GM19099 (cell line): ENCODE results near the gene EFCAB14.

Experiments
- POLR2A ChIP-seq: IDR thresholded peaks from 3 replicates; pipeline ENCODE4 v1.6.1; 2011; ENCODE audit warnings: low read depth; ENCODE audit not compliant: insufficient read length; ENCODE audit errors: extremely low read depth

Gene EFCAB14

DNA sequence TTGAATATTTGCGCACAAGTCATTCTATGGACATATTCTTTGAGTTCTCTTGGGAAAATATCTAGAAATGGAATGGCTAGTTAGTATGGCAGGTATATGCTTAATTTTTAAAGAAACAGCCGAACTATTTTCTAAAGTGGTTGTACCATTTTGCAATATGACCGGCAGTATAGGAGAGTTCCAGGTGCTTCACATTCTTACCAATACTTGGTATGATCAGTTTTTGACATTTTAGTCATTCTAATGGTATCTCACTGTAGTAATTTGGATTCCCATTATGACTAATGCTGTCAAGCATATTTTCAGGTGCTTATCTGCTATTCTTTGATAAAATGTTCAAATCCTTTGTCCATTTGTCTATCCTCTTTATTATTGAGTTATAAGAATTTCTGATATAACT, 71.3 kb downstream of the EFCAB14 start:
- no peak for TF ChIP-seq POLR2A

DNA sequence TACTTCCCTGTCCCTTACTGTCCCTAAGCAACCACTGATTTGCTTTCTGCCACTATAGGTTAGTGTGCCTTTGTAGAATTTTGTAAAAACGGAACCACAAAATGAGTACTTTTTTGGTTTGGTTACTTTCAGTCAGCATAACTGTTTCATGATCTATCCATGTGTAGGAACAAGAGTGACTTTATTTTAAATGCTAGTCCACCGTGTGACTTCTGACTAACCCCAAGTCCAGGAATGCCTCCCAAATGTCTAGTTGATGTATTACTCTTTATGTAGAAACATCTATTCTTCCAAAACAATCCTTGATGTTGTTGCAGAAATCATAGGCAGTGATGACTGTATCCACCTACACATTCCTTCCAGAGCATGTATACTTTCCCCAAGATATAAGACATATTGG, 72.1 kb downstream of the EFCAB14 start:
- TF ChIP-seq POLR2A, result no peak

DNA sequence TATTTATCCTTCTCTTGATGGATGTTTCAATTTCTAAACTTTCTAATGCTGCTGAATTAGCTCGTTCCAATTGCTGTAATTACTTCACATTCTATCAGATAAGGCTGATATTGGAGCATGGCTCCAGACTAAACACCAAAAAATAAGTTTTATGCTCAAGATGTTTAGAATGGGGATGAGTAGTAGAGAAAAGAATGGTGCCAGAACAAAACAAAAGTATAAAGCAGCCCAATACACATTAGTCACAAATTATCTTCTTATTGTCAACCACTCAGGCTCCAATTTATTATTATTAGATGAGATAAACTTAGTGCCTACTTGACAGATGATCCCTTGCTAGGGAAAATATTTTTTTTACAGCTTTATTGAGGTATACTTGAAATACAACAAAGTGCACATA, 72.6 kb downstream of the EFCAB14 start:
- no peak for TF ChIP-seq POLR2A

DNA sequence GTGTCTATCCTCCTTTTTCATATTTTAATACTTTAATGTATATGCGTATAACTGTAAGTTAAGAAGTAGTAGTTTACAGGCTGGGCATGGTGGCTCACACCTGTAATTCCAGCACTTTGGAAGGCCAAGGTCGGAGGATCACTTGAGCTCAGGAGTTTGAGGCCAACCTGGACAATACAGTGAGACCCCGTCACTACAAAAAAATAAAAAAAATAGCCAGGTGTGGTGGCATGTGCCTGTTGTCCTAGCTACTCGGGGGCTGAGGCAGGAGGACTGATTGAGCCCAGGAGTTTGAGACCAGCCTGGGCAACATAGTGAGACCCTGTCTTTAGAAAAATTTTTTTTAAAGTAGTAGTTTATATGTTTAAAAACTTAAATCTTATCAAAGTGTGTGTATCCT, 73.1 kb downstream of the EFCAB14 start:
- TF ChIP-seq POLR2A, result no peak

DNA sequence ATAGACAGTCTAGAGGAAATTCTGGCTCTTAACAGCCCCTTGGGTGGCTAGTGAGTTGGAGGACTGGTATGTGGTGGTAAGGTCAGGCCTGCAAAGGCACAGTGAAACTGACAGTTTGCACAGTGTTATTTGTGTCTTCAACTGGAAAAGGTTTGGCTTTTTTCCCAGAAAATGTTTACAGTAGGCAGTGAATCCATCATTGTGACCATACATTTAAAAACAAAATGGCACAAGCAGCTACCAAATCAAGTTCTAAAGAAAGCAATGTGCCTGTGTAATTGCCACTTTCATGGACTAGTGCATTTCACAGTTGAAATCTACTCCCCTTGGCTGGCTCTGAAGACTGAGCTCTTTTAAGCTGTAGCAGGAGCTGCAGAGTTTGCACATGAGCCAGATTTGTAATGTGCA, 75.5 kb downstream of the EFCAB14 start:
- TF ChIP-seq POLR2A, result no peak

DNA sequence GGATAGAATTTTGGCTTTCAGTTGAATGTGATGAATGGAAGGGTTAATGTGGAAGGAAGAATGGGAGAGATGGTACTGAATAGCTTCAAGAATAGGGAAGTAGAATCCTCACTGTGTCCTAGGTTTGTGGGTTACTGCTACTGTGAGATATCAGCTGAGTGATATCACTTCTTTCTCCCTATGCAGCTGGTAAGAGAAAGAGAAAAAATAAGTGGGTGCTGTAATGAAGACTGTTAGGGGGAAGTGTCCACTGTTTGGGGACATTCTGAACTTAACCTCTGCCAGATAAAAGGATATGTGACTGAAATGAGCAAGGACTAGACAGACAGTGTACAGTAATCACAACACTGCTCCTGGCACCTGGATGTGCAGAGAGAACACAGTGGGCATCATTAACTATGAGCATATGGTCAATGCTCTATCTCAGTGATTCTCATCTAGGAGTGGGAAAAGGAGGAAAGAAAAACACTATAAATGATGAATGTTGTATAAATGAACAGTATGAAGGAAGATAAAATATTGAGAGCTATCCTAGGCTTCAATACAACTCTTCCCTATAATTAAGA, 76.7 kb downstream of the EFCAB14 start:
- no peak for TF ChIP-seq POLR2A

DNA sequence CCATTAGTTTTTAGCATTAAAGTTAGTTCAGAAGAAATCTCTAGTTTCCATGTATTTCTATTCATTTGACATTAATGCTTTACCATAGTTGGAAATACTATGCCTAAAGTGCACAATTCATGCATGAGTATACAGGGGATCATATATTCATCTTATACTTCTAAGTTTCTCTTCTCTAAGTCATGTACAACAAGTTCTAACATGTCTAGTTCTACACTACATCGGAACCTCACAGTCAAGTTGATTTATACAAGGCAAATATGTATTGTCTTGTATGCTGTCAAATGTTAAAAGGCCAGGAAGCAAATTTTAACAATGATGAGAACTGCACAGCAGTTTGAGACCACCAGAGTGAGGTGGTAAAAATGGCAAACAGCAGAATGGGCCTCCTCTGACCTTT, 79.4 kb downstream of the EFCAB14 start:
- no peak for TF ChIP-seq POLR2A

DNA sequence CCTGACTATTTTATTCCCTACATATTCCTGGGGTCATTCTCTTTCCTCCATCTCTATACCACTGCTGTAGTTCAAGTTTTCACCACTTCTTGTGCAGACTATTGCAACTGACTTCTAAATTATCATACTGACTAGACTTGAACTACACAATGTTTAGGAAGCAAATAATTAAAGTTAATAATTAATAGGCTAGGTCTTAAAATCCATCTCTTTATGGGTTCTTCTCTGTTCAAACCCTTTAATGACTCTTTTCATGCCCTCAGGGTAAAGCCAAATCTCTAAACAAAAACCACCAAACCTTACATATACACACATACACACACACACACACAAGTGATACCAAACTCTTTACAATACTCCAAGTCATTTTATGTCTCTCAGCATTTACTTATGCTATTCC, 80.0 kb downstream of the EFCAB14 start:
- no peak for TF ChIP-seq POLR2A

DNA sequence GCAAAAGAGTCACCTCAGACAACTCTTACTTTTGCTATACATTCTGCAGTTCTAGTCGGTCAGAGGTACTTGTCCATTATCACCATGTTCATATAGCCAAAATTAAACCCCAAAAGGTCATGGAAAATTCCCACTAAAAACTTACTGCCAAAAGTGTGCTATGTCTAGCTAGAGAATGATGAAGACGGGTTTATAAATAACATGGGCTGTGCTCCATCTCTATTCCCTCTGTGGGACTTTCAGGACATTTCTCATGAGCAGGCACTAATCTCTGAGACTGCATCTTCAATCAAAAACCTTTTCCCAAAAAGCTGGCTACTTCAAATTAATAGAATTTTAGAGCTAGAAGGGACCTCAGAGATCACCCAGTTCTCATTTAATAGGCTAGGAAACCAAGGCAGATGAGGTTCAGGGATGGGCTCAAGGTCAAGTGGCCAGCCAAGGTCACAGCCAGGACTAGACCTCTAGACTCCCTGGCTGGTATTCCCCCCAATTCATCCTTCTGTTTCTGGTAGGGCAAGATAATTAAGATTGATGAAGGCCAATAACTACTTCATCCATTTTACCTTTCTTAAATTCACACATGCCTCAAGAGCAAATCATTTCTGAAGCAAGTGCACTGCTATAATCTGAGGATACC, 81.3 kb downstream of the EFCAB14 start:
- TF ChIP-seq POLR2A, result no peak

DNA sequence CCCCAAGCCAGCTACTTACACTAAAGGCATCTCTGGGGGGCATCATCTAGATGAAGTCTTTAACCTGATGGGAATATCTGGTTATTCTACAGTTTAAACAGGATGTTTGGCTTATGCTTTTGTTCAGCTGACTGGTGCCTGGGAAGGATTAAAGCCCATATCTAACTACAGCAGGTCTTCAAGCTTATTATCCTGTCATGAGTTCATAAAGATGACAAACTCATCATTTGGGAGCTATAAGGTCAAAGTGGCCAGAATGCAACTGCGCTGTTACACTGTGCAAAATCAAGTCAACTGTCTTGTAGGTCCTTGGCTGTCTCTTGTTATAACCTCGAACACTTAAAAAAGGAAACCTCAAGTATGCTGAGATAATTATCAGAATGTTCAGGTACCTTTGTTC, 83.7 kb downstream of the EFCAB14 start:
- no peak for TF ChIP-seq POLR2A

DNA sequence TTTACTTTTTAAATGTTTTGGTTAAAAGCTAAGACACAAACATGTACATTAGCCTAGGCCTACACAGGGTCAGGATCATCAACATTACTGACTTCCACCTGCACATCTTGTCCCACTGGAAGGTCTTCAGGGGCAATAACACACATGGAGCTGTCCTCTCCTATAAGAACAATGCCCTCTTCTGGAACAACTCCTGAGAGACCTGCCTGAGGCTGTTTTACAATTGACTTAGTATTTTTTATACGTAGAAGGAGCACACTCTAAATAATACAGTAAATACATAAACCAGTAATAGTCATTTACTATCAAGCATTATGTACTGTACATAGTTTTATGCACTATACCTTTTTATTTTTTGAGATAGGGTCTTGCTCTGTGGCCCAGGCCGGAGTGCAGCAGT, 88.2 kb downstream of the EFCAB14 start:
- TF ChIP-seq POLR2A, result no peak
